Hematopoietic multipotent progenitor cell treated with erythropoietin and hydrocortisone succinate and interleukin-3 and kit ligand, for 4 days (in vitro differentiated cells): ENCODE data around the gene FGFR2.
A peak's percentile ranks its signal among the peaks of the same experiment; 100 is the strongest.

Experiments used
- DNase-seq: peaks from one replicate; pipeline ENCODE4 v3.0.0-alpha.2; 2015

FGFR2 gene

GRCh38 chr10:121598263-121599249, at the start of gene FGFR2:
Gene FGFR2 (minus strand): TSS chr10:121598444. CDS start chr10:121593817, 4,627 bp downstream.
- peak; percentile 76 for DNase-seq

- no peak for DNase-seq
Measured at GRCh38 chr10:121647401-121647800, 49.2 kb upstream of the FGFR2 start.

GRCh38 chr10:121645696-121646095, 47.5 kb upstream of the FGFR2 start:
- no peak for DNase-seq

- DNase-seq = no peak
Measured at GRCh38 chr10:121644501-121644900, 46.3 kb upstream of the FGFR2 start.

- DNase-seq = no peak
Measured at GRCh38 chr10:121640266-121640665, 42.0 kb upstream of the FGFR2 start.

GRCh38 chr10:121639416-121639815, 41.2 kb upstream of the FGFR2 start:
- no peak for DNase-seq

GRCh38 chr10:121637437-121637836, 39.2 kb upstream of the FGFR2 start:
- DNase-seq = no peak

- no peak for DNase-seq
Measured at GRCh38 chr10:121633056-121633455, 34.8 kb upstream of the FGFR2 start.

- no peak for DNase-seq
Measured at GRCh38 chr10:121631365-121632029, 33.3 kb upstream of the FGFR2 start.

- DNase-seq = no peak
Measured at GRCh38 chr10:121628859-121629258, 30.6 kb upstream of the FGFR2 start.

GRCh38 chr10:121627876-121628581, 29.8 kb upstream of the FGFR2 start:
- no peak for DNase-seq

GRCh38 chr10:121624836-121625486, 26.7 kb upstream of the FGFR2 start:
- no peak for DNase-seq

- DNase-seq = no peak
Measured at GRCh38 chr10:121618906-121619305, 20.7 kb upstream of the FGFR2 start.

GRCh38 chr10:121617176-121617575, 18.9 kb upstream of the FGFR2 start:
- DNase-seq = no peak

- no peak for DNase-seq
Measured at GRCh38 chr10:121616291-121616690, 18.0 kb upstream of the FGFR2 start.

GRCh38 chr10:121615836-121616235, 17.6 kb upstream of the FGFR2 start:
- no peak for DNase-seq

- DNase-seq = no peak
Measured at GRCh38 chr10:121615435-121615793, 17.2 kb upstream of the FGFR2 start.

- DNase-seq = no peak
Measured at GRCh38 chr10:121614613-121615434, 16.6 kb upstream of the FGFR2 start.

GRCh38 chr10:121613456-121613855, 15.2 kb upstream of the FGFR2 start:
- no peak for DNase-seq

- no peak for DNase-seq
Measured at GRCh38 chr10:121611393-121612159, 13.3 kb upstream of the FGFR2 start.

- DNase-seq = no peak
Measured at GRCh38 chr10:121610798-121611323, 12.6 kb upstream of the FGFR2 start.
